Measurements from ENCODE around the gene YIPF1. TPM values are rescaled to one million over a fixed set of nuclear protein-coding genes. Genes with fewer than 3 reads are reported as not detected.

The YIPF1 gene
- total RNA-seq, 1 donor from 2014 or later = 25.6 TPM

- DNase-seq (ENCODE audit: extremely low spot score, unreplicated experiment) = no peak
- H3K9me3 Mint-ChIP-seq (ENCODE audit: unreplicated experiment) = no peaks in the 10 kb centered on the region
- H3K36me3 Mint-ChIP-seq (ENCODE audit: unreplicated experiment) = peaks cover 14% of the 10 kb centered on the region
- peak; percentile 80 for TF ChIP-seq CTCF (IDR thresholded peaks at IDR 0.05)
- no peaks in the 10 kb centered on the region for H3K27me3 Mint-ChIP-seq (ENCODE audit: unreplicated experiment)
- no peaks in the 10 kb centered on the region for H3K4me1 Mint-ChIP-seq (ENCODE audit: unreplicated experiment)
- H3K4me3 Mint-ChIP-seq (ENCODE audit: unreplicated experiment) = no peak overlapping the region
- H3K27ac Mint-ChIP-seq (ENCODE audit: unreplicated experiment) = no peak overlapping the region
These were observed 28.6 kb downstream of the YIPF1 start for GRCh38 chr1:53860967-53861411.

GRCh38 chr1:53851571-53852285 lies 37.9 kb downstream of the YIPF1 start:
- Mint-ChIP-seq H3K36me3 (ENCODE audit: unreplicated experiment) (peaks cover 47% of the 10 kb centered on the region), H3K4me3 (ENCODE audit: unreplicated experiment) (no peak overlapping the region), H3K4me1 (ENCODE audit: unreplicated experiment) (no peaks in the 10 kb centered on the region), H3K27ac (ENCODE audit: unreplicated experiment) (no peak overlapping the region), H3K27me3 (ENCODE audit: unreplicated experiment) (peaks cover 8% of the 10 kb centered on the region), H3K9me3 (ENCODE audit: unreplicated experiment) (no peaks in the 10 kb centered on the region)
- DNase-seq (ENCODE audit: extremely low spot score, unreplicated experiment) = no peak
- TF ChIP-seq CTCF (IDR thresholded peaks at IDR 0.05) = no peak

GRCh38 chr1:53850082-53850673 lies 39.4 kb downstream of the YIPF1 start:
- no peaks in the 10 kb centered on the region for H3K4me1 Mint-ChIP-seq (ENCODE audit: unreplicated experiment)
- peaks cover 39% of the 10 kb centered on the region for H3K36me3 Mint-ChIP-seq (ENCODE audit: unreplicated experiment)
- TF ChIP-seq CTCF (IDR thresholded peaks at IDR 0.05) = no peak
- peaks cover 12% of the 10 kb centered on the region for H3K27me3 Mint-ChIP-seq (ENCODE audit: unreplicated experiment)
- DNase-seq (ENCODE audit: extremely low spot score, unreplicated experiment) = no peak
- H3K9me3 Mint-ChIP-seq (ENCODE audit: unreplicated experiment) = no peaks in the 10 kb centered on the region
- H3K27ac Mint-ChIP-seq (ENCODE audit: unreplicated experiment) = no peak overlapping the region
- no peak overlapping the region for H3K4me3 Mint-ChIP-seq (ENCODE audit: unreplicated experiment)

GRCh38 chr1:53847980-53848379 lies 41.6 kb downstream of the YIPF1 start:
- H3K4me1 Mint-ChIP-seq (ENCODE audit: unreplicated experiment) = no peaks in the 10 kb centered on the region
- H3K27me3 Mint-ChIP-seq (ENCODE audit: unreplicated experiment) = peaks cover 12% of the 10 kb centered on the region
- no peaks in the 10 kb centered on the region for H3K9me3 Mint-ChIP-seq (ENCODE audit: unreplicated experiment)
- no peak overlapping the region for H3K4me3 Mint-ChIP-seq (ENCODE audit: unreplicated experiment)
- no peak for DNase-seq (ENCODE audit: extremely low spot score, unreplicated experiment)
- no peak overlapping the region for H3K27ac Mint-ChIP-seq (ENCODE audit: unreplicated experiment)
- TF ChIP-seq CTCF (IDR thresholded peaks at IDR 0.05) = no peak
- peaks cover 24% of the 10 kb centered on the region for H3K36me3 Mint-ChIP-seq (ENCODE audit: unreplicated experiment)

GRCh38 chr1:53842347-53842746 lies 47.2 kb downstream of the YIPF1 start:
- Mint-ChIP-seq H3K36me3 (ENCODE audit: unreplicated experiment) (no peaks in the 10 kb centered on the region), H3K4me3 (ENCODE audit: unreplicated experiment) (no peak overlapping the region), H3K27me3 (ENCODE audit: unreplicated experiment) (peaks cover 4% of the 10 kb centered on the region), H3K9me3 (ENCODE audit: unreplicated experiment) (no peaks in the 10 kb centered on the region), H3K4me1 (ENCODE audit: unreplicated experiment) (peaks cover 3% of the 10 kb centered on the region), H3K27ac (ENCODE audit: unreplicated experiment) (no peak overlapping the region)
- DNase-seq (ENCODE audit: extremely low spot score, unreplicated experiment) = no peak
- TF ChIP-seq CTCF (IDR thresholded peaks at IDR 0.05) = no peak

Measured in osteocyte (in vitro differentiated cells).